HG02840 (cell line): ENCODE measurements around the gene KLHDC7A.

ENCODE experiments used
- ATAC-seq: cut with Tn5 transposase; IDR thresholded peaks from one replicate; pipeline ENCODE4 v1.9.1; 2021; ENCODE audit warnings: mild to moderate bottlenecking, moderate library complexity, moderate number of reproducible peaks; ENCODE audit not compliant: unreplicated experiment, low FRiP score

KLHDC7A gene

GRCh38 chr1:18501833-18502232 lies 21.1 kb downstream of the KLHDC7A start:
- no peak for ATAC-seq

- no peak for ATAC-seq
Observed at GRCh38 chr1:18504609-18505008, 23.9 kb downstream of the KLHDC7A start.

- ATAC-seq: no peak
Observed at GRCh38 chr1:18505666-18506065, 24.9 kb downstream of the KLHDC7A start.

- ATAC-seq: no peak
Observed at GRCh38 chr1:18508084-18508483, 27.4 kb downstream of the KLHDC7A start.

GRCh38 chr1:18511149-18511873 lies 30.6 kb downstream of the KLHDC7A start:
- no peak for ATAC-seq

- no peak for ATAC-seq
Observed at GRCh38 chr1:18511874-18512150, 31.1 kb downstream of the KLHDC7A start.

GRCh38 chr1:18512883-18513282 lies 32.2 kb downstream of the KLHDC7A start:
- ATAC-seq: no peak

GRCh38 chr1:18513995-18514394 lies 33.3 kb downstream of the KLHDC7A start:
- no peak for ATAC-seq

- ATAC-seq: no peak
Observed at GRCh38 chr1:18515120-18515667, 34.5 kb downstream of the KLHDC7A start.

- ATAC-seq: no peak
Observed at GRCh38 chr1:18516473-18516872, 35.7 kb downstream of the KLHDC7A start.

- ATAC-seq: no peak
Observed at GRCh38 chr1:18526436-18527275, 45.9 kb downstream of the KLHDC7A start.

GRCh38 chr1:18527514-18527913 lies 46.8 kb downstream of the KLHDC7A start:
- no peak for ATAC-seq

- ATAC-seq: no peak
Observed at GRCh38 chr1:18527921-18528320, 47.2 kb downstream of the KLHDC7A start.

- ATAC-seq: no peak
Observed at GRCh38 chr1:18528616-18529015, 47.9 kb downstream of the KLHDC7A start.

GRCh38 chr1:18529714-18530113 lies 49.0 kb downstream of the KLHDC7A start:
- no peak for ATAC-seq

GRCh38 chr1:18530587-18531502 lies 50.1 kb downstream of the KLHDC7A start:
- ATAC-seq: no peak

GRCh38 chr1:18531503-18531845 lies 50.7 kb downstream of the KLHDC7A start:
- ATAC-seq: no peak

- ATAC-seq: no peak
Observed at GRCh38 chr1:18532390-18533170, 51.9 kb downstream of the KLHDC7A start.

GRCh38 chr1:18533259-18533658 lies 52.5 kb downstream of the KLHDC7A start:
- ATAC-seq: no peak

- no peak for ATAC-seq
Observed at GRCh38 chr1:18534810-18535205, 54.1 kb downstream of the KLHDC7A start.
